ENCODE results near the gene PARP2.
"Not testable (repeated sequence)": the region's sequence is repeated elsewhere in the genome, so short reads cannot be mapped to it uniquely, and the experiment has no call there.

The PARP2 gene

DNA sequence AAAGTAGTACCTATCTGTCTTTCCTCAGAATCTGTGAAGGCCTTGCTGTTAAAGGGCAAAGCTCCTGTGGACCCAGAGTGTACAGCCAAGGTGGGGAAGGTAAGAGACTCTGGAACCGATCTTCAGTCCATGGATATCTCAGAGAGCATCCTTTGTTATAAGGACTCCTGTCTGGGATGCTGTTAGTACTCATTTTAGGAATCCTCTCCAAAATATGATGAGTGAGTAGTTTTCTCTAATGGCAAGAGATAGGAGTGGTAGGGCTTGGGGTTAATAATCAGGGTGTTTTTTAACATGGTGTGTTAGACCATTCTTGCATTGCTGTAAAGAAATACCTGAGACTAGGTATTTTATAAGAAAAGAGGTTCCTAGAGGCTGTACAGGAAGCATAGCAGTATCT, 1.9 kb downstream of the PARP2 start:
- Histone ChIP-seq H3K27me3 (ENCODE audit: control insufficient read depth, insufficient read depth, low read length) (no peaks in the 10 kb centered on the region), H3K4me1 (ENCODE audit: control insufficient read depth, insufficient read depth, low read length) (no peaks in the 10 kb centered on the region), H3K4me3 (ENCODE audit: low read length) (no peak overlapping the region), H3K36me3 (ENCODE audit: control insufficient read depth, insufficient read depth, low read length) (peaks cover 7% of the 10 kb centered on the region; the same call in 1 of the 2 replicates), H3K27ac (ENCODE audit: low read length) (no peak overlapping the region), H3K9me3 (ENCODE audit: control insufficient read depth, insufficient read depth, low read length) (no peaks in the 10 kb centered on the region)
- DNase-seq (ENCODE audit: low read depth, low spot score) = no peak
- no CpG with 5 or more reads among the region's 1 CpG for WGBS (ENCODE audit: insufficient coverage, insufficient read length)

DNA sequence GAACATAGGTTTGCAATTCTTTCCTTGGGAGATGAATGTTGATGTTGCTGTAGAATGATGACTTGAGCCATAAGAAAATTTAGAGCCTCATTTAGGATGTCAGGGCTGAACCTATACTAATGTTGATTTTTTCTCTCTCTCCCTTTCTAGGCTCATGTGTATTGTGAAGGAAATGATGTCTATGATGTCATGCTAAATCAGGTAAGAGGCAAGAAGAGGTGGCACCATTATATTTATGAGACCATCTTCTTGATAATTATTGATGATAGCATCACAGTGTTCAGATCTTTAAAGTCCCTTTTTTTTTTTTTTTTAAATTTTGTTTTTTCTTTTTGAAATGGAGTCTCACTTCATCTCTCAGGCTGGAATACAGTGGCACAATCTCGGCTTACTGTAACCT, 3.3 kb downstream of the PARP2 start:
- WGBS (ENCODE audit: insufficient coverage, insufficient read length) = no CpG with 5 or more reads among the region's 1 CpG
- no peak overlapping the region for H3K27ac ChIP-seq (ENCODE audit: low read length)
- H3K4me3 ChIP-seq (ENCODE audit: low read length) = no peak overlapping the region
- H3K4me1 ChIP-seq (ENCODE audit: control insufficient read depth, insufficient read depth, low read length) = no peaks in the 10 kb centered on the region
- no peaks in the 10 kb centered on the region for H3K27me3 ChIP-seq (ENCODE audit: control insufficient read depth, insufficient read depth, low read length)
- peaks cover 8% of the 10 kb centered on the region; the same call in 1 of the 2 replicates for H3K36me3 ChIP-seq (ENCODE audit: control insufficient read depth, insufficient read depth, low read length)
- no peaks in the 10 kb centered on the region for H3K9me3 ChIP-seq (ENCODE audit: control insufficient read depth, insufficient read depth, low read length)
- DNase-seq (ENCODE audit: low read depth, low spot score) = no peak

DNA sequence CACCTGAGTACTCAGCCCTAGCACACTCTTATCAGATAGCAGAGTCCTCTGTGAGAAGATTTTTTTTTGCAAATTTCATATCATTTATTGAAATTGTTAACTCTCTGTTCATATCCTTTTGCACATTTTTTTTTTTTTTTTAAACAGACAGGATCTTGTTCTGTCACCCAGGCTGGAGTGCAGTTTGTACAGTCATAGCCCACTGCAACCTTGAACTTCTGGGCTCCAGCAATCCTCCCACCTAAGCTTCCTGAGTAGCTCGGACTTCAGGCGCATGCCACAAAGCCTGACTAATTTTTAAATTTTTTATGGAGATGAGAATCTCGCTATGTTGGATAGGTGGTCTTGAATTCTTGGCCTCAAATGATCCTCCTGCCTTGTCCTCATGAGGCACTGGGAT, 4.3 kb downstream of the PARP2 start:
- DNase-seq (ENCODE audit: low read depth, low spot score) = no peak
- H3K36me3 ChIP-seq (ENCODE audit: control insufficient read depth, insufficient read depth, low read length) = peaks cover 13% of the 10 kb centered on the region; the same call in 1 of the 2 replicates
- no peaks in the 10 kb centered on the region for H3K27me3 ChIP-seq (ENCODE audit: control insufficient read depth, insufficient read depth, low read length)
- H3K27ac ChIP-seq (ENCODE audit: low read length) = no peak overlapping the region
- H3K9me3 ChIP-seq (ENCODE audit: control insufficient read depth, insufficient read depth, low read length) = no peaks in the 10 kb centered on the region
- WGBS (ENCODE audit: insufficient coverage, insufficient read length) = no CpG with 5 or more reads among the region's 3 CpGs
- no peaks in the 10 kb centered on the region for H3K4me1 ChIP-seq (ENCODE audit: control insufficient read depth, insufficient read depth, low read length)
- H3K4me3 ChIP-seq (ENCODE audit: low read length) = no peak overlapping the region

DNA sequence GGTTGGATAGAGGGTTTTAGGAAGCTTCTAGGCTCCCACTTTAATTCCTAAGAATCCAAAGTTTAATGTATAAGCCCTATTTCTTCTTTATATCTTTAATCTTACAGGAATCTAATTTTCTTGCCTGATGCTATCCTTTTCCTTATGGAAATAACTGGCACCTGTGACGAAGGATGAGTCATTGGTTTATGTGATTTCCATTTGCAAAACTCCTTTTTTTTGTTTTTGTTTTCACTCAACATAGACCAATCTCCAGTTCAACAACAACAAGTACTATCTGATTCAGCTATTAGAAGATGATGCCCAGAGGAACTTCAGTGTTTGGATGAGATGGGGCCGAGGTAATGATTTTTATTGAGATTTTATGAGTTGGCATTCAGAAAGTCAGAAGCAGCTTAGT, 6.8 kb downstream of the PARP2 start:
- no CpG with 5 or more reads among the region's 2 CpGs for WGBS (ENCODE audit: insufficient coverage, insufficient read length)
- Histone ChIP-seq H3K27ac (ENCODE audit: low read length) (no peak overlapping the region), H3K4me1 (ENCODE audit: control insufficient read depth, insufficient read depth, low read length) (no peaks in the 10 kb centered on the region), H3K36me3 (ENCODE audit: control insufficient read depth, insufficient read depth, low read length) (peaks cover 17% of the 10 kb centered on the region), H3K27me3 (ENCODE audit: control insufficient read depth, insufficient read depth, low read length) (no peaks in the 10 kb centered on the region), H3K9me3 (ENCODE audit: control insufficient read depth, insufficient read depth, low read length) (no peaks in the 10 kb centered on the region), H3K4me3 (ENCODE audit: low read length) (no peak overlapping the region)
- no peak for DNase-seq (ENCODE audit: low read depth, low spot score)

DNA sequence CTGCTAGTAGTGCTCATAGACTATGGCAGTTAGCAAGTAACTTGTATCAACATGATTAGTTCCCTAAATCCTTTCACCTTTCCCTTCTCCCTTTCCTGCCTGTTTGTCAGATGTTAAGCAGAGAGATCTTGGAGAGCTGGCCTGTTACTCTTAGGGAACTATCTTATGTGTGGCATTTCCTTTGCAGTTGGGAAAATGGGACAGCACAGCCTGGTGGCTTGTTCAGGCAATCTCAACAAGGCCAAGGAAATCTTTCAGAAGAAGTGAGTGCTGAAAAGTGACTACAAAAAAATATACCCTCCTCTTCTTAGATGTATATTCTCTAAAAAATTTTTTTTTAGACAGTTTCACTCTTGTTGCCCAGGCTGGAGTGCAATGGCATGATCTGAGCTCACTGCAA, 7.4 kb downstream of the PARP2 start:
- no peaks in the 10 kb centered on the region for H3K9me3 ChIP-seq (ENCODE audit: control insufficient read depth, insufficient read depth, low read length)
- H3K27me3 ChIP-seq (ENCODE audit: control insufficient read depth, insufficient read depth, low read length) = no peaks in the 10 kb centered on the region
- no peaks in the 10 kb centered on the region for H3K4me1 ChIP-seq (ENCODE audit: control insufficient read depth, insufficient read depth, low read length)
- peaks cover 16% of the 10 kb centered on the region for H3K36me3 ChIP-seq (ENCODE audit: control insufficient read depth, insufficient read depth, low read length)
- H3K4me3 ChIP-seq (ENCODE audit: low read length) = no peak overlapping the region
- H3K27ac ChIP-seq (ENCODE audit: low read length) = no peak overlapping the region
- no peak for DNase-seq (ENCODE audit: low read depth, low spot score)

DNA sequence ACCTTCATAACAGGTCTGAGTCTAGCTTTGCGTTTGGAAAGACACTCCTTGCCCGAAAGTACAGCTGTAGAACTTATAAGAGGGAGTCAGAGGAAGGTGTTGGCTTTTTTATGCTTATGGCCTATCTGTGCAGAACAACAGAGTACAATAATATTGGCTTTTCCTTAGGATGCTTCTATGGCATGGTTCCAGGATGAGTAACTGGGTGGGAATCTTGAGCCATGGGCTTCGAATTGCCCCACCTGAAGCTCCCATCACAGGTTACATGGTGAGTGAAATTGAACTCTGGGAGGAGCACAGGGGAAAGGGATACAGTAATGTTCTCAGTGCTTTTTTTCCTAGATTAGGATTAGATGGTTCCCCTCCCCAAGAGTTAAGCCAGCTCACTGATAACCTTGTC, 13.0 kb downstream of the PARP2 start:
- Histone ChIP-seq H3K4me3 (ENCODE audit: low read length) (no peak overlapping the region), H3K4me1 (ENCODE audit: control insufficient read depth, insufficient read depth, low read length) (no peaks in the 10 kb centered on the region), H3K36me3 (ENCODE audit: control insufficient read depth, insufficient read depth, low read length) (peaks cover 19% of the 10 kb centered on the region), H3K9me3 (ENCODE audit: control insufficient read depth, insufficient read depth, low read length) (no peaks in the 10 kb centered on the region), H3K27me3 (ENCODE audit: control insufficient read depth, insufficient read depth, low read length) (no peaks in the 10 kb centered on the region), H3K27ac (ENCODE audit: low read length) (no peak overlapping the region)
- no peak for DNase-seq (ENCODE audit: low read depth, low spot score)
- no CpG with 5 or more reads among the region's 3 CpGs for WGBS (ENCODE audit: insufficient coverage, insufficient read length)

DNA sequence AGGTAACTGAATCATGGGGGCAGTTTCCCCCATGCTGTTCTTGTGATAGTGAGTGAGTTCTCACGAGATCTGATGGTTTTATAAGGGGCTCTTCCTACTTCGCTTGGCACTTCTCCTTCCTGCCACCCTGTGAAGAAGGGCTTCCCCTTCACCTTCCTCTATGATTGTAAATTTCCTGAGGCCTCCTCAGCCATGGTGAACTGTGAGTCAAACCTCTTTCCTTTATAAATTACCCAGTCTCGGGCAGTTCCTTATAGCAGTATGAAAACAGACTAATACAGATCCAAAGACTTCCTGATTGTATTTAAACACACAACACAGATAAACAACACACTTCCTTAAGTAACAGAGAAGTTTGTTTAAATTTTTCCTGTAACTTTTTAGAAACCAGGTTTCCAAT, 15.0 kb downstream of the PARP2 start:
- H3K27me3 ChIP-seq (ENCODE audit: control insufficient read depth, insufficient read depth, low read length); DNase-seq (ENCODE audit: low read depth, low spot score); H3K4me3 ChIP-seq (ENCODE audit: low read length); H3K4me1 ChIP-seq (ENCODE audit: control insufficient read depth, insufficient read depth, low read length); H3K9me3 ChIP-seq (ENCODE audit: control insufficient read depth, insufficient read depth, low read length); H3K27ac ChIP-seq (ENCODE audit: low read length): not testable (repeated sequence)
- peaks cover 15% of the 10 kb centered on the region for H3K36me3 ChIP-seq (ENCODE audit: control insufficient read depth, insufficient read depth, low read length)
- WGBS (ENCODE audit: insufficient coverage, insufficient read length) = no CpG with 5 or more reads among the region's 3 CpGs

DNA sequence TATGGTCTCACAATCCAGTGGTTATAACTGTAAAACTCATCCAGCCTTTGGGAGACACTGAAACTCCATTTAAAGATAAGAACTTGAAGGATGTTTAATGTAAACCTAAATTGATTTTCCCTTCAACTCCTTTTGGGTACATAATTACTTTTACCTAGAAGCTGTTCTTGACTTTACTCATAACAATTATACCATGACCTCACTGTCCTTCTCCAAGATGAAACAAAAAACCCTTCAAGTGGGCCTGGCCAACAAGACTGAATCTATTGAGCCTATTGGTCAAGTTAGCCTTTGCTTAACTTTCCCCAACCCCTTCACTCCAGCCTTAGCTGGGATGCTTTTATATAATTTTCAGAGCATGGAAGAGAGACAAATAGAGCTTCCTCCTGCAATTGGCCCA, 22.5 kb downstream of the PARP2 start:
- no peaks in the 10 kb centered on the region for H3K4me1 ChIP-seq (ENCODE audit: control insufficient read depth, insufficient read depth, low read length)
- no peaks in the 10 kb centered on the region for H3K9me3 ChIP-seq (ENCODE audit: control insufficient read depth, insufficient read depth, low read length)
- H3K27ac ChIP-seq (ENCODE audit: low read length) = no peak overlapping the region
- no peaks in the 10 kb centered on the region for H3K27me3 ChIP-seq (ENCODE audit: control insufficient read depth, insufficient read depth, low read length)
- DNase-seq (ENCODE audit: low read depth, low spot score) = no peak
- H3K36me3 ChIP-seq (ENCODE audit: control insufficient read depth, insufficient read depth, low read length) = no peaks in the 10 kb centered on the region; the same call in 1 of the 2 replicates
- no peak overlapping the region for H3K4me3 ChIP-seq (ENCODE audit: low read length)

DNA sequence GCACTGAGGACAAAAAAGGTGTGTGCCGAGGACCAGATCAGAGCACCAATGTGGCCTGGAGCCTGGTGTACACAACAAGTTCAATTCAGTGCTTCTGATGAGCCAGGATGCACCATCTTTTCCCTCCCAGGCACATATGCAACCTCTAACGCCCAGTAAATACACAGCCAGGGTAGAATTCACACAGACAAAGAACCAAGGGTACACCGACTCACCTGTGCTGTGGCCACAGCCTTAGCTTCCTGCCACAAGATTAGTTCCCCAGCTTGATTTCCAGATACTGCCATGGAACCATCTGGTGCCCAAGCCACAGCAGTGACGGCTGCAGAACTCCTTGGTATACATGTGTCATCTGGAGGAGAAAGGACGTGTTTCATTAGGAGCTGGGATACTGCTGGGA, 29.4 kb downstream of the PARP2 start:
- no peaks in the 10 kb centered on the region for H3K4me1 ChIP-seq (ENCODE audit: control insufficient read depth, insufficient read depth, low read length)
- no peaks in the 10 kb centered on the region for H3K27me3 ChIP-seq (ENCODE audit: control insufficient read depth, insufficient read depth, low read length)
- H3K27ac ChIP-seq (ENCODE audit: low read length) = no peak overlapping the region
- peaks cover 11% of the 10 kb centered on the region for H3K36me3 ChIP-seq (ENCODE audit: control insufficient read depth, insufficient read depth, low read length)
- H3K9me3 ChIP-seq (ENCODE audit: control insufficient read depth, insufficient read depth, low read length) = no peaks in the 10 kb centered on the region
- H3K4me3 ChIP-seq (ENCODE audit: low read length) = no peak overlapping the region
- WGBS (ENCODE audit: insufficient coverage, insufficient read length) = no CpG with 5 or more reads among the region's 5 CpGs
- DNase-seq (ENCODE audit: low read depth, low spot score) = no peak

DNA sequence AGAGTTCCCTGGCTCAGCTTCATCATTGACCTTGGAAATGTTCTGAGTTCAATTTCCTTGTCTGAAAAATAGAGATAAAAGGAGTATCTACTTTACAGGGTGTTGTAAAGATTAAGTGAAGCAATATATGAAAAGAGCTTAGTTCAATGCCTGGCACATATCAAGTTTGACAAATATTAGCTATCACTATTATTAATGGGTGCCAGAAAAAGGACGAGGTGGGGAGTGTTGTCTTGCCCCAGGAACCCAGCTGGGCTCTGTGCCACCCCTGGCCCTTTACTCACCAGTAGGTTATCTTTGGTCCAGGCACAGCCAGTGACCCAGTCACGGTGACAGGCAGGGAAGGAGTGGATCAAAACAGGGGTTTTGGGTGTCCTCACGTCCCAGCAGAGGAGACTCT, 32.0 kb downstream of the PARP2 start:
- WGBS (ENCODE audit: insufficient coverage, insufficient read length) = no CpG with 5 or more reads among the region's 3 CpGs
- DNase-seq (ENCODE audit: low read depth, low spot score) = no peak
- Histone ChIP-seq H3K9me3 (ENCODE audit: control insufficient read depth, insufficient read depth, low read length) (no peaks in the 10 kb centered on the region), H3K27ac (ENCODE audit: low read length) (no peak overlapping the region), H3K4me3 (ENCODE audit: low read length) (no peak overlapping the region), H3K4me1 (ENCODE audit: control insufficient read depth, insufficient read depth, low read length) (no peaks in the 10 kb centered on the region), H3K27me3 (ENCODE audit: control insufficient read depth, insufficient read depth, low read length) (no peaks in the 10 kb centered on the region), H3K36me3 (ENCODE audit: control insufficient read depth, insufficient read depth, low read length) (peaks cover 15% of the 10 kb centered on the region)

DNA sequence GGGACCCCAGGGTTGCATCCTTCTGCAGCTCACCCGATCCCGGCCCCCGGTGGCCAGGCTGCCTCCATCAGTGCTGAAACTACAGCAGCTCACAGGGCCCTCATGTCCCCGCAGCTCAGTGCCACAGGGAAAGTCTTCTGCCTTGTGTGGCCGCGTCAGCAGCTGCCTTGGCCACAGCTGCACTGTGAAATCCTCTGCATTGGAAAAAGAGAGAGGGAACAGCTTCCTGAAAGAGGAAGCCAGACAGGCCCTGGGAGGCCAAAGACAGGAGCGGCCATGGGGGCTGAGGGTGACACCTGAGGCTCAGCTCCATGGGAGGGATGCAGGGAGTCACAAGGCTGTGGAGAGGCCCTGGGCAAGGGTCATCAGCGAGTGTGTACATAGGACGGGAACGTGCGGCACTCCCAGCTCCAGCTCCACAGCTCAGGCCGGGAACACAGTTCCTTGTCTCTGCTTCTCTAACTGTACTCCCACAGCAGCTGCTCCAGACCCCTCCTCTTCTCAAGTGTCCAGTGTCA, 32.7 kb downstream of the PARP2 start:
- no peak for DNase-seq (ENCODE audit: low read depth, low spot score)

More for the DNA sequence above, 32.7 kb downstream of the PARP2 start:
- WGBS (ENCODE audit: insufficient coverage, insufficient read length) = no CpG with 5 or more reads among the region's 12 CpGs
- no peaks in the 10 kb centered on the region for H3K27me3 ChIP-seq (ENCODE audit: control insufficient read depth, insufficient read depth, low read length)
- peaks cover 15% of the 10 kb centered on the region for H3K36me3 ChIP-seq (ENCODE audit: control insufficient read depth, insufficient read depth, low read length)
- H3K27ac ChIP-seq (ENCODE audit: low read length) = no peak overlapping the region
- H3K4me3 ChIP-seq (ENCODE audit: low read length) = no peak overlapping the region
- no peaks in the 10 kb centered on the region for H3K4me1 ChIP-seq (ENCODE audit: control insufficient read depth, insufficient read depth, low read length)
- H3K9me3 ChIP-seq (ENCODE audit: control insufficient read depth, insufficient read depth, low read length) = no peaks in the 10 kb centered on the region

All from iPS DF 6.9 (cell line).